Activated CD4-positive, CD25-positive, alpha-beta regulatory T cell treated with anti-CD3 and anti-CD28 coated beads, Interleukin-2, amount 50 U/mL, for 24 hours (primary cell): ENCODE measurements around the gene RIPOR2.

Experiments
- ATAC-seq, 2 donors: fragments of 150-1000 bp; cut with Tn5 transposase; one replicate each; pipeline ENCODE4 v1.10.0; 2021; ENCODE audit warnings: mild to moderate bottlenecking in 1 of 2, moderate library complexity in 1 of 2

Gene RIPOR2

DNA sequence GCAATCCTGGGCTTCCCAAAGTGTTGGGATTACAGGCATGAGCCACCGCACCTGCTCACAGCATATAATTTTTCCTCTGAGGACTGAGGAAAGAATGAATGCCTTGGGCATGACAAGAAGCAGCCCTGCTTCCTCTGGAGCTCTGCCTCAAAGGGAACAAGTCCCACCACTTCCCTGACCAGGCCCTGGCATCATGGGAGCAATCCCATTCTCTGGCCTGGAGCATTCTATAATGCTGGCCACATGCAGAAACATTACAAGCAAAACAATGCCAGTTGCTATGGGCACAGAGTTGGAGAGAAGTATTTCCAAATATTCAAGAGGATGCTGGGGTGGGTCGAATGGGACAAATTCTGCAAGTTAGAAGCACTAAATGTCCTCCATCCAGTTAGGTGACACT is 95.6 kb downstream of the RIPOR2 start:
- no peak for ATAC-seq

DNA sequence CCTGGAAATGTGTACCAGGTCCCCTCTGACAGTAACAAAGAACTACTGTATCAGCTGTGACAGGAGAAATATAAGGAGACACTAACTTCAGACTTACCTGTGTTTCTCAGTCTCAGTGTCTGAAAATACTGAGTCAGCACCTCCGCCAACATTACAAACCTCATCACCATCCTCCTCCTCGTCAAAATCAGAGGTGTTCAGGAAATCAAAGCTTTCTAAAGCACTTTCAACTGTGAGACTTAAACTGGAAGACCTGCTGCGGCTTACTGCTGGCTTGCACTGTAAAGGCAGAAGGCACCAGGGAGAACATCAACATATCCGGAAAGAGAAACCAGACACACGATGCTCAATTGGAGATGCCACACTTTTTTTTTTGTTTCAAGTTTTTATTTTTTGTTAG is 96.8 kb downstream of the RIPOR2 start:
- no peak for ATAC-seq

DNA sequence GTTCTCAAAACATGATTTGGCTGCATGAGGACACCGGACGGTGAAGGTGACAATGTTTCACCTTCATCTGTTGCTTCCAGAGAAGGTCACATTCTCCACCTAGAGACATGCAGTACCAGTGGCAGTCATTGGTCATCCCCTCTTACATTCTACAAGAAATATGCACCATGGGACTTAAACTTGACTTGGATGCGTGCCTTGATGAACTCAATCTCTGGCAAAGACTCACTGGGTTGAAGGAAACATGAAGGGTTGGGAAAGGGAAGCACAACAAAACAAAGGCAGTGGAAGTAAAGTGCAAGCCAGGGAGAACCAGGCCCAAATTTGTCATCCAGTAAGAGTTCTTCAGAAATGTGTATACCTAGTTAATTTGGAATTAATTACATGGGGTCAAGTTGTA is 97.7 kb downstream of the RIPOR2 start:
- ATAC-seq: no peak

DNA sequence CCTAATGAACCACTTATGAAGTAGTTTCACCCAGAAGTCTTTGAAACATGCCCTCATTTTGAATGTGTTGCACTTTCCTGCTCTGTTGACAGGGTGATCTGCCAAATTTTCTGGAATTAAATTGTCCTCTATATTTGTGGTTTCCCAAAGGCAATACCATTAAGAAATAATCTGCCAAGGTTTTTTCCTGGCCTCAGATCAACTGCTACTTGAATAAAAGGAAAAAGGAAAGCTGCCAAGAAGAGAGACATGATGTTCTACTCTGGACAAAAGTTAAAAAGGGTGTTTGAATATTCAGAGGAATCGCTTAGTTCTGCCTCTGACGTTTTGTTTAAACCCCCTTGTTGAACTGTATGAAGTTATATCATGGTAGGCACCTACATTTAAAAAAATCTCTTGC is 99.7 kb downstream of the RIPOR2 start:
- no peak for ATAC-seq

DNA sequence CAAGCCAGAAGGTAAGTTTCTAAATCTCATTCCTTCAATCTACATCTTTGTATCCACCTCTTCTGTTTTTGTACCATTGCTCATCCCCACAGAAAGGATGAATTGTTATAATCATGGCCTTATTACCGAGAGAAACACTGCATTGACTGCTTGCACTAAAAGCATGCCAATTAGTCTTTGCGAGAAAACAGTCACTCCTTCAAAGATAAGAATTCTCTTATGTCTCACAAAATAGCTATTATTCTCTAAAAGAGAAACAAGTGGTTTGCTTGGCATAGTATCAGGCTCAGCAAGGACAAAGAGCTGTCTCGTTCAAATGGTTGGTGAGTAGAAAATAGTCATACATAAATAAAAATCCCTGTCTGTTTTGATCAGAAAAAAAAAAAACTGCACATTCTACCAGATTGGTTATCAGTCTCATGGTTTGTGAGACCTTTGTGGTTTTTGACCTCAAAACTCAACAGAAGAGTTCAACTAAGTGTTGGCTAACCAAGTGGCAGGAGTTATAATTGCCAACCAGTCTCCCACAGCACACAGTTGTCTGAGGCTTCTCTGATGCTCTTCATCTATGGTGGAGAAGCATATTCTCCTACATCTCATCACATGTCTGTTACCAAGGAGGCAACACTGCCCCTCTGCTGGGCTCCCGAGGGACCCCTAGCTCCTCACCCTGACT is 101.9 kb downstream of the RIPOR2 start:
- ATAC-seq: peak; percentile 34 to 58

DNA sequence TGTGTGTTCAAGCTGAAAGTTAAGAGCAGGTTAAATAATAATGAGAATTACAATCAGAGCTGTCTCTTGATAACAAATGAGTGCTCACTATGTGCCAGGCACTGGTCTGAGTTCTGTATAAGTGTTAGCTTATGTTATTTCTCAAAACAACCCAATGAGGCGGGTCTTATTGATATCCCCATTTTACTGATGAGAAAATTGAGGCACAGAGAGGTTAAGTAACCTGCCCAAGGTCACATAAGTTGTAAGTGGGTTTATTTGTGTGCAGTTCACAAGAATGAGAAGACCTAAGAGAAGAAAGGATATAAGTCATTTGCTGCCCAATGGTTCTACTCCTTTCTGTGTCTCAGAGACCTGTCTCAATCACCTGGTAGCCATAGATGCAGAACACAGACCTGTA is 103.0 kb downstream of the RIPOR2 start:
- no peak for ATAC-seq

DNA sequence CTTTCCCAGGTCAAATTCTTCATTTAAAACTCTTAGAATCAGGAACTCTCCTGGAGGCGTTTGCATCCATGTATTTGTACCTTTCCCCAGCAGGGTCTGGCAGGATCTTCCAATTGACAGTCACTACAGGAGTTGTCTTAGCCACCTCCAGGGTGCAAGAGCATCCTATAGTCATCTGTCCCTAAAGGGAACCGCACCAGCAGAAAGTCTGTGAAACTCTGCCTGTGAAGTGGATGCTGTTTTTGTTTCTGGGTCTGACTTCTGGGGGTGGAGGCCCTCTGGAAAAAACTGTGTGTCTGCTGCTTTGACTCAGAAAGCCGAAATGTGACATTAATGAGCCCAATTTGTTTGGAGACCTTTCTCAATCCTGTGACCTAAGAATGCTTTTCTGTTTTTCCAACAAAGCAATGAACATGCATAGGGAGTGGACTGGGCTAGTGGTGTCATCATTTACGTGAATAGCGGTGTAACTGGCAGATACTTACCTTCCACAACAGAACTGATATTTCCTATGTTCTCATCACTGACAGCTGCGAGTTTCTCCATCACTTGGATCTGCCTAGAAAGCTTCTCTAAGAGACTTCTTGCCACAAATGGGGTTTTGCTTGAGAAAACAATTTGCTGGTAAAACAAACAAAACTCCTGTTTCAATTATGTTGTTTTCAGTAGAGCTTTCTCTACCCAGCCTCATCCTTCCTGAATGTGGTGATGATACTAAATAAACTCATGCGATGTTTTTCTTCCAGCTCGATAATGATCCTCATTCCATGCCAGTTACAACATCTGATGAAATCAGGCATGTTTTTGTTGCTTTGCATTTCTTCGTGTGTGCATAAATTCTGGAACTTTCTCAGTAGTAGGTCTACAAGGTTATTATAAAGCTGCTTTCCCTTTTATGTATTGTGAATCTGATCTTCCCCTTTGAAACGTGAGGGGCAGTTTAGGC is 103.7 kb downstream of the RIPOR2 start:
- peak in 1 of 2 donors; percentile 21 for ATAC-seq

DNA sequence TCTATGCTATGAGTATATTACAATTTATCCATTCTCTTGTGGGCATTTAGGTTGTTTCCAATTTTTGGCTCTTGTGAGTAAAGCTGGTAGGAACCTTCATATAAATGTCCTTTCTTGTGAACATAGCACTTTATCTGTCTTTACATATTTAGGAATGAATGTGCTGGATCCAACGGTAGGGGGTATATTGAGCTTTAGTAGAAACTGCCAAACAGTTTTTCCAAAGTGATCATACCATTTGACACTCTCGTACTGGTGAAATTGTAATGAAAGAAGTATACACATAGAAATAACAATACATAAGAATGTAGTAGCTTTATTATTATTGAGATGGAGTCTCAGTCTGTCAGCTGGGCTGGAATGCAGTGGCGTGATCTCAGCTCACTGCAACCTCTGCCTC is 106.1 kb downstream of the RIPOR2 start:
- ATAC-seq: no peak

DNA sequence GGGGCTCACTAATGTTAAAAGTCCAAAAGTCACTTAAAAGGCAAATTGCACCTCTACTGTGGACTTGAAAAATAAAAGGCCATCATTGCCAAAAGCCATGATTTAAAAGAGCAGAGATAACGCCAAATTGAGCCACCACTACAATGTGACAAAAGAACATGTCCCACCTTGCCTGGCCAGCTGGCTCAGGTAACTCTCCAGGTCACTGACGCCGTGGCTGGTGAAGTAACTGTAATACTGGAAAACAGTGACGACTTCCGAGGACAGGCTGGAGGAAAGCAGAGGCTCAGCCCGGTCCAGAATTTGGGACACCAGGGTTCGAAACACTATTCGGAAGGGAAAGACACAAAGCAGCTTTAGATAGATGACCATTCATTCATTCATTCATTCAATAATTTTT is 107.8 kb downstream of the RIPOR2 start:
- ATAC-seq: no peak

DNA sequence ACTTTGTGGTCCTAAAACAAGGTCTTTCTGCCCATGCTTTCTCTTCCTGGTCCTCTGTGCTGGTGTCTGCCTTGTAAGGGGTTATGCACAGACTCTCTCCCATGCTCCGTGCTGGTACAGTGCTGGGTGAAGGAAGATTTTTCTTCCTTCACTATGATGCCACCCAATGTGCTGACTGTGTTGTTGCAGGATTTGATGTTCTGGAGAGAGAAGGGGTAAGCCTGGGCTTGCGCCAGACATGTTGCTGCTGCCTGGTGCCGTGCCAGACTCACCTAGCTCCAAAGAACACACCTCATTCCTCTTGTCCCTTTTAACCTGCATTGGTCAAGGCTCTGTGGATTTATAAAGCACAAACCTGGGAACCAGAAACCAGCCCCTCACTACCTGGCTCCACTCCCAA is 108.6 kb downstream of the RIPOR2 start:
- no peak for ATAC-seq

DNA sequence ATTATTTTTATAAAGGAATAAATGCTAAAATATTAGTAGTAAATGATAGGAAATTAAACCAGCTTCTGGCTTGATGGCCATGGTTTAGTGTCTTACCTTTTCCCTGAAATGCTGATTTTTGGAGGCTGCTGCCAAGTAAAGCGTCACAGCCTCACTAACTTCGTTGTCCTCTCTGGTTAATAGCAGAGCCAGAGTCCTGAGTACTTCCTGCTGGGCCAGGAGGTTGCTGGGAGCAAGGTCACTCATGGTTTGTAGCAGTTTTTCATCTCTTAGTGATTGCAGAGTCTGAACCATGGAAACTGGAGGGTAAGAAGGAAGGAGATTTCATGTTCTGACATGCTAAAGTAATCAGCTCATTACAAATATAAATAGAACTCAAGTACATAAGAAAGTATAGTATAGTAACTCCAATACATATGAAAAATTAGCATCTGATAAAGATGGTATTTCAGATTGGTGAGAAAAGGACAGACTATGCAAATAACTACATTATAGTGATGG is 110.6 kb downstream of the RIPOR2 start:
- no peak for ATAC-seq

DNA sequence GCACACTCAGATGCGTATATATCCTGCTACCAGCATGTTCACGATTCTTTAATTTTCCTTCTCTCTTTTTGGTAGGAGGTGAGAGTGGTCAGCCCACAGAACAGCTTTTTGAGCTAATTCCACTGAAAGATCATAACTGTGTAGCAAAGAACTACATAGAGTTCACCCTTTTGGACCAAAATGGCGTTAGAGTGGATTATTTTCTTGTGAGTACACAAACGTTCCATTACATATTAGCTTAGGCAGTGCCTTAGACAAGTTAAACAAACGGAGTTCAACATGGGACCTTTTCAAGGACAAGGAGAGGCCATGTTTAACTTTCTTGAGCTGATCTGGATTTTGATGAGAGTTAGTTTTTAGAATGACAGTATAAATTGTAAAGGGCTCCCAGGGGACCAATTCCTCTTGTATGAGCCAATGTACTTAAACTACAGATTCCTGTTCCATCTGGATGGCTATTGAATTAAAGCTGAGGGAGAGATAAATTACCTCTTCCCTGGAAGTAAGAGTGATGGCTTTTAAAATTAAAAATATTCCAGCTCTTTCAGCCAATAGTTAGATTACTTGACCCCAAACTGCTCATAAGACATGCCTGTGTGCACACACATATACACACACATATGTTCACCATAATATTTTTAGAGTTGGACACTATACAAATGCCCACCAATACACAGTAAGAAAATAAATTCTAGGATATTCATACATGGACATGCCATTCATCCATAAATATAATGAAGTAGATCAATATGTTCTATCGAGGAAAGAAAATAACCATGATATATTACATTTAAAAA is 111.4 kb downstream of the RIPOR2 start:
- no peak for ATAC-seq

DNA sequence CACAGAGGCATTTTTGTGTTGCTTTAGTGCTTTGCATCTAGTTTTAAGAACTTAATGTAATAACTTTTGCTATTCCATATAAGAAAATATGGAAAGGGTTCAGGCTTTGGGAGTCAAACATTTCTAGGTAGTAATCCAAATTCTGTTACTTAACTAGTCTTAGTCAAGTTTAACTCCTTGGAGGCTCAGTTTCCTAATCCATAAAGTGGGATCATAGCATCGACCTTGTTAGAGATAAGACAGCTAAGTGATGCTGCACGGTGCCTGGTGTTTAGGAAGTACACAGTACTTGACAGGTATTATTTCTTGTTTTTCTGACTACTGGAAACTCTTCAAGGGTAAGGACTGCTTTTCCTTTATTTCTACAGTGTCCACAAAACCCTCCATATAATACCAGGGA is 112.6 kb downstream of the RIPOR2 start:
- no peak for ATAC-seq

DNA sequence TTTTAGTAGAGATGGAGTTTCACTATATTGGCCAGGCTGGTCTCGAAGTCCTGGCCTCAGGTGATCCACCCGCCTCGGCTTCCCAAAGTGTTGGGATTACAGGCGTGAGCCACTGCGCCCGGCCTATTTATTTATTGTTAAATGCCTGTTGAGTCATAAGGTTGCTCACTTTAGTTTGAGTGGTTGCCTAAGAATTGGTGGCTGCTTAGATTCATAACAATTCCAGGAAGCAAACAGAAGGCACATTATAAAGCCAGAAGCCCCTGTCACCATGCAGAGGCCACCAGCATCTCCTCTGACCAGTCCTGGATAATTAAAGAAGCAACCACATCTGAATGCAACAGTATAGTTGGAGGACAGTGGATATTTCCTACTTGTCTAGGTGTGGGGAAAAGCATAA is 113.1 kb downstream of the RIPOR2 start:
- no peak for ATAC-seq

DNA sequence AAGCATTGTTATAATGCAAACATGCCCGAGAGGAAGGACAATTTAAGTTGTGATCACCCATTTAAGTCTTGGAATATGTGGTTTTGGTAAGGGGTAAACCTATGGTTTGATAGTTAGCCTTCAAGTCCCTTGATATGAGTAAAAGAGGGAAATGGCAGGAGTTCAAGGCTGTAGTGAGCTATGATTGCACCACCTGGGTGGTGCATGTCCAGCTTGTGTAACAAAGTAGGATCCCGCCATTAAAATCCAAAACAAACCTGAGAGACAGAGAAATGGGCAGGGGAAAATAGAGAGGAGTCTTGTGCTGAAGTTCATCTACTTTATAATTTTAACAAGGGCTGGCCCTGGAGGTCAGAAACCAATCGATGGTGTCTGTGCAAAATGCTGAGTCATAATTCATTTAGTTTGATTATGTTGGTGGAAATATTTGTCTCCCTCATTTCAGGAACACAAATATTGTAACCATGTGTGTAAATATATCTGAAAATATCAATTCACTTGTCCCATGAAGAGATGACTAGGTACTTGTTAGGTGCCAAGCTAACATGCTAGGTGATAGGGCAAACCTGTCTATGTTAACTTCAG is 113.8 kb downstream of the RIPOR2 start:
- ATAC-seq: no peak

DNA sequence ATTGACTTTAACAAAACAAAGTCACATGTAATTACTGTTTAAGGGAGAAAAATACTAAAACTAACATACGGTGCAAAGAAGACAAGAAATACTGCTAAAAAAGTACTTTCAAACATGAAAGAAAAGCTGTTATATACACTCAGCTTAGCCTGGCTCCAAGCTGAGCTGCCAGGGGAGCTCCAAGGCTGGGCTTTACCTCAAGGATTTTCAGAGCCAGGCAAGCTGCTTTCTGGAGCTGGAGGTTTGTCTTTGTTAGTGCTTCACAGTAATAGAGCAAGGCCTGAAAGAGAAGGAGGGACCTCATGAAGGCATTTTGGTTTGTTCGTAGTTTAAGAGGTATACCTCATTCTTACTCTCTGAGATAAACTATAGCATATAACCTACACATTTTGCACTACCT is 117.4 kb downstream of the RIPOR2 start:
- ATAC-seq: no peak

DNA sequence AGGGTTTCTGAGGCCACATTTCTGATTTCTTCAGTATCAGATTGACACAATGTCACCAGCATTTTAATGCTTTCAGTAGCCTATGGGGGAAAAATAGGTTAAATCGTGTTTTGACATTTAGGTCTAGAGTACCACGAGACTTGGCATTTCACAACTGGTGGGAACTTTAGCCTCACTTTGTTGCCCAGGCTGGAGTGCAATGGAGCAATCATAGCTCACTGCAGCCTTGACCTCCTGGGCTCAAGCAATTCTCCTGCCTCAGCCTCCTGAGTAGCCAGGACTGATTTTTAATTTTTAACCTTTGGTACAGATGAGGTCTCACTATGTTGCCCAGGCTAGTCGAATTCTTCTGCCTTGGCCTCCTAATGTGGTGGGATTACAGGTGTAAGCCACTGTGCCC is 126.0 kb downstream of the RIPOR2 start:
- ATAC-seq: no peak

DNA sequence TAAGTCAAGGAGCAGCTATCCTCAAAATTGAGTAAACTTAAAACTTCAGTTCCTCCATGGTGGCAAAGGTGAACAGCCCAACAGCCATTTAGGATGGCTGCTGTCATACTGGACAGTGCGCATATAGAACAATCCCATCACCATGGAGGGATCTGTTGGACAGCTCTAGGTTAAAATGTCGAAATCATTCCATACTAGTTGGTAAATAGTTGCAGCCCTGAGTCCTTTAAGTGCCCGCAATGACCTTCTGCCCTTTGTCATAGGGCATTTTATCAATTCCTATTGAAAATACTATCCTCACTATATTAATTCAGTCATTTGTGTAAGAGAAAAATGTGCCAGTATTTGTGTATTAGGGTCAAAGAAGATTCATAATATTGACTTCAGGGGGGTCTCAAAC is 128.2 kb downstream of the RIPOR2 start:
- no peak for ATAC-seq

DNA sequence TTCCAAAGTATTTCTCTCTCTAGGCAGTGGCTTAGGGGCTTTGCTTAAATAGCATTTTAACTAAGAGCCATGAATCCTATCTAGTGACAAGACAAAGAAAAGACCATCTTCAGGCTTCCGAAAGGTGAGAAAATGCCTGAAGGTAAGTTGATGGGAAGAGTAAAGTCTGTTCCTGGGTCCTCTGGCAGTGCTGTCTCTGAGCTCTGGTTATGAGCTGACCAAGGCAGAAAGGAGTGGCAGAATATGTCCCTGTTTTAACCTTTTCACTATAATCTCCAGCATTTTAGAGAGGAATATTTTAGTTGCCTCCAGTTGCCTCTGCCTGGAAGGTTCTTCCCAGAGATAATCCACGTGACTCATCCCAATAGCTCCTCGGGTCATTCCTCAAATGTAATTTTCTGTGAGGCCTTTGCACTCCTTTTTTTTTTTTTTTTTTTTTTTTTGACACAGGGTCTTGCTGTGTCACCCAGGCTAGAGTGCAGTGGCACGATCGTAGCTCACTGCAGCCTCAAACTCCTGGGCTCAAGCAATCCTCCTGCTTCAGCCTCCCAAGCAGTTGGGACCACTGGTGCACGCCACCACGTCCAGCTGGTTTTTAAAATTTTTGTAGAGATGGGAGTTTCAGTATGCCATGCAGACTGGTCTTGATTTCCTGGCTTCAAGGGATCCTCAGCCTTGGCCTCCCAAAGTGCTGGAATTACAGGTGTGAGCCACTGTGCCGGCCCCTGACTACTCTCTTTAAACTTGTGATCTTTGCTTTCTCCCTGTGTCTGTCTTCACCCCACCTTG is 133.3 kb downstream of the RIPOR2 start:
- ATAC-seq: no peak

DNA sequence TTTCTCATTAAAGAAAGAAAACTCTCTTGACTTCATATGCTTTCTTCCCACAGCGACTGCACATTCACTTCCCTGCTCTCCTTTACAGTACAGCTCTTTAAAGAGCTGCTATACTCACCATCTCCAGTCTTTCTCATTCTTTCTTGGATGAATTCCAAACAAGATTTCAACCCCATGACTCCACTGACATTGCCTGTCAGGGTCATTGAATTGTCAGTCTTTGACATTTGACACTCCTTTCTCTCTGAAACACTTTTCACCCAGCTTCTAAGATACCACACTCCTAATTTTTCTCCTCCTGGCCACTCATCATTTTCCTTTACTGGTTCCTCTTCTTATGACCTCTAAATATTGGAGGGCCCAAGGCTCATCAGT is 136.2 kb downstream of the RIPOR2 start:
- no peak for ATAC-seq

DNA sequence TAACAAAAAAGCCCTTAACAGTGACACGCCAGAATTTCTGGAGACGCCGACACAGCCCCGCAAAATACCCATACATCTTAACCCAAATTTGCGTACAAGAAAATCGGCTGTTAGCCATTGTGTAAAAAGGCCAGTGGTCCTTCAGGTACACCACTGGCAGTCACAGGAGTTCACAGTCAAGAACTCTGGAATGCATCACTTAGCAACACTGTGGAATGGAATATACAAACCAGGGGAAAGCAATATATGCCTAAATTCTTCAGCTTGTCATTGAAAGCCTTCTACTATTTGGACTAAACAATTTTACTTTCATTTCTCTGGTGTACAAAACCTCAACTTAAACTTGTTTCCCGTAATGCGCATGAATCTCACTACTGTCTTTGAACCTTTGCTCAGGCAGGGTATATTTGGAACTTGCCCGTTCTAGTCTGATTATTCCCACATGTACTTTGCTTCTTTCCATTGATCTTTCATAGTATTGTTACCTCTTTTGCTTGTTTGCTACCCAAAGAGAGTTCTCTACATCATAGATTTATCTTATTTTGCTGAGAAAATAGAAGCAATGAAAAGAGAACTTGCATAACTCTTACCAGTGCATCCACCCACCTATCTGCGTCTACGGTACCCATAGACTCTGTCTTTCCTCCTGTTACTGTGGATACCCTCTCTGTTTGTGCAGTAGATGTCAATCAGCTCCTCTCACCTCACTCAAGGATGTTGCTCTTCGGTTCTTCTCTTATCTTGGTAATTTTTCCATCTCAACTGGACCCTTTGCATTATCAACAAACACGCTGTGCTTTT is 136.8 kb downstream of the RIPOR2 start, which contains the start of gene ARMH2:
ARMH2 (minus strand) TSS at position 178 of the 801 bp plus-strand sequence; CDS start at position 118, 60 bp downstream.
- no peak for ATAC-seq
